ENCODE results near the gene NLRC5.

- TF ChIP-seq CTCF (IDR thresholded peaks at IDR 0.05; ENCODE audit: low read length) (no peak), EZH2 (IDR thresholded peaks at IDR 0.05; ENCODE audit: borderline replicate concordance, low read length) (no peak)
These were observed 94.2 kb downstream of the NLRC5 start for GRCh38 chr16:57083485-57084126.

All from OCI-LY1 (cell line).